WI38 (cell line): ENCODE results near the gene CCNDBP1.

Experiments used
- H3K4me3 ChIP-seq: 2 replicates; pipeline ENCODE4 v1.5.1; 2011; ENCODE audit warnings: low read depth, mild to moderate bottlenecking, control low read depth, low read length
- TF ChIP-seq, protein P1 (sequence below): IDR thresholded peaks from 2 replicates; pipeline ENCODE4 v1.5.1; 2012; ENCODE audit warnings: low read depth, mild to moderate bottlenecking, control low read depth, low read length

The CCNDBP1 gene

DNA sequence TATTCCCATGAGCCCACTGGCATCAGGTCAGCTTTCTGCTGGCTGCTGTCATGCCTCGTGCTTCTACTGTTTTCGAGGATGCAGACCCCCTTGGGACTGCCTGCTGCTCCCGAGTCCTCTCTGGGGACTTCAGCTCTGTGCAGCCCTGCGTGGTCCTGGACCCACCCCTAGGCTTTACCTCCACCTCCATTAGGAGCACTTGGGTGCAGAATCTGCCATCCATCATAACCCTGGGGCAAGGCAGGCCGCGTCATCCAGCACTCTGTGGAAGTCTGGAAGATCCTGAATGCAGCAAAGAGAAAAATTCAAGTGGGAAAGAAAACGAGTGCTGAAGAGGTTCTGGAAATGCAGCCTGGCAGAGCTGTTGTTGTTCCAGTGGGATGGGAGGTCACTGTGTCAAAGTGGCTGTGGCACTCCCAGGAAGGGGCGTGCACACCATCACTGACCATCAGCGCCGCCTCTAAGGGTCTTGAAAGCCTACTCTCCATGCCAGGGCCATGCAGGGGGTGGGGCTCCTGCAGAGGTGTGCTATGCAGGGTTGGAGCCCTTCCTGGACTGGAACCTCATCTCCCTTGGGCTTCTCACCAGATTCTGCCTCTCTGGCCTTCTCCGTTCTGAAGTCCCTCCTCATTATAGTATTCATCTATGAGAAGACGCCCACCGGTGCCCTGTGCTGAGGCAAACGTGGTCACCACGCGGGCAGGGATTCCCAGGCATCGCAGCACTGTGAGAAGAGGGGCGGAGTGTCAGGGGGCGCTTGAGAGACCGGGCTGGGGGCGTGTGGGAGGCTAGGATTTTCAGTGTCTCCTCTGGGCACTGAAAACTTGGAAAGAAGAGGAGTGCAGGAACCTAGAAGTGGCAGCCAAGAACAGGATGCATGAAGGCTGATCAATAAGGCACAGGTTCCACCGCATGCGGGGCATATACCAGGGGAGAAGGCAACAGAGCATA is 23.1 kb downstream of the CCNDBP1 start:
- TF ChIP-seq, protein P1, sequence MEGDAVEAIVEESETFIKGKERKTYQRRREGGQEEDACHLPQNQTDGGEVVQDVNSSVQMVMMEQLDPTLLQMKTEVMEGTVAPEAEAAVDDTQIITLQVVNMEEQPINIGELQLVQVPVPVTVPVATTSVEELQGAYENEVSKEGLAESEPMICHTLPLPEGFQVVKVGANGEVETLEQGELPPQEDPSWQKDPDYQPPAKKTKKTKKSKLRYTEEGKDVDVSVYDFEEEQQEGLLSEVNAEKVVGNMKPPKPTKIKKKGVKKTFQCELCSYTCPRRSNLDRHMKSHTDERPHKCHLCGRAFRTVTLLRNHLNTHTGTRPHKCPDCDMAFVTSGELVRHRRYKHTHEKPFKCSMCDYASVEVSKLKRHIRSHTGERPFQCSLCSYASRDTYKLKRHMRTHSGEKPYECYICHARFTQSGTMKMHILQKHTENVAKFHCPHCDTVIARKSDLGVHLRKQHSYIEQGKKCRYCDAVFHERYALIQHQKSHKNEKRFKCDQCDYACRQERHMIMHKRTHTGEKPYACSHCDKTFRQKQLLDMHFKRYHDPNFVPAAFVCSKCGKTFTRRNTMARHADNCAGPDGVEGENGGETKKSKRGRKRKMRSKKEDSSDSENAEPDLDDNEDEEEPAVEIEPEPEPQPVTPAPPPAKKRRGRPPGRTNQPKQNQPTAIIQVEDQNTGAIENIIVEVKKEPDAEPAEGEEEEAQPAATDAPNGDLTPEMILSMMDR: no peak
- H3K4me3 ChIP-seq: no peak overlapping the region

DNA sequence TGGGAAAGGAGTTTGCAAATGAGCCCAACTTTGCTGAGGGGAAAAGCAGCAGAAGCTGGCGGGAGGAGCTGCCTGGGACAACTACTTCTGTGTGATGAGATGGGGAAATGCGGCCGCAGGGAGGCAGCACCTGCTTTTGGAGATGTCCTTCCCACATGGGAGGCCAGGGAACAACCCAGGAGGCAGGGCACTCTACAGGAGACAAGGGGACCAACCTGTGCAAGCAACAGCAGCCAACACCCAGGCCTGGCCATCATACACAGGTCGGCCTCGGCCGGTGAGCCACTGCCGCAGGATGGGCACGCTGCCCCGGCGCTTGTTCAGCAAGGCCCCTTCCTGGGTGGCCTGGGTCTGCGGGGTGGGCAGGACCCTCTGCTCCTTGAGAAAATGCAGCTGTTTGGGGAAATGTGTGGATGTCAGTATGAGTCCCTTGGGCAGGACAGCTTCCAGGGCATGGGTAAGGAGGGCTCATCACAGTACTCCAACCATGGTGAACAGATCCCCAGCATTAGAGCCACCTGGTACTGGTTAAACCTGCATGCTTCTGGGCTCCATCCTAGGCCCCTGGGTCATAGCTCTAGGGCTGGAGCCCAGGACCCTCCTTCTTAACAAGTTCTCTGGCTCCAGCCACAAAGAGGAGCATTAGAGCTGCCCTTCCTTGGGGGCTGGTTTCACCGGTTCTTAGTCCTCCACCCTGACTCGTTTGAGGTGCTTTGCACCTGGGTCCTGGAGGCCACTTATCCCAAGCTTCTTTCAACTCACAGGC is 24.0 kb downstream of the CCNDBP1 start:
- TF ChIP-seq, protein P1: no peak
- no peak overlapping the region for H3K4me3 ChIP-seq

DNA sequence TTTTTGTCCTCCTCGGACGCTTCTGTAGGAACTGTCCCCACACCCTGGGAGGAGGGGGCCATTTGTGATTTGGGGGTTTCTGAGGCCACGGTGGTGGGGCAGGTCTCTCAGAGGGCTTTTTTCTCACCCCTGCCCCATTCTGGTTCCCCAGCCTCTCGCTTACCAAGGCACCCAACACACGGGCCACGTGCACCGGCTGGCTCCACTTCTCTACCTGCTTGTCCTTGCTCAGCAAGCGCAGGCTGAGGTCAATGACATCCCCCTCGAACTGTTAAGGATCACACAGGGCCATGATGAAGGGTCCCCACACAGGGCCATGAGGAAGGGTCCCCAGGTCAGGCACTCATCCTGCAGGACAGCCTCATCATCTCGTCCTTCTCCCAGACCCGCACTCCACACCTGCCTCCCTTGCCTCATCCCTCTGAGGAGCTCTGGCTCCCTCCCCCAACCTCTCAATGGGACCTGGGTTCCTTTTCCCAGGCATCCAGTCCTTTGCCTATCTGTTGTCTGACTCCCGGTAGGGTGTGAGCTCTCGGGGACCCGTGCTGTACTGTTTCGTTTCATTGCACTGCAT is 25.1 kb downstream of the CCNDBP1 start:
- H3K4me3 ChIP-seq: no peak overlapping the region
- TF ChIP-seq, protein P1: no peak

DNA sequence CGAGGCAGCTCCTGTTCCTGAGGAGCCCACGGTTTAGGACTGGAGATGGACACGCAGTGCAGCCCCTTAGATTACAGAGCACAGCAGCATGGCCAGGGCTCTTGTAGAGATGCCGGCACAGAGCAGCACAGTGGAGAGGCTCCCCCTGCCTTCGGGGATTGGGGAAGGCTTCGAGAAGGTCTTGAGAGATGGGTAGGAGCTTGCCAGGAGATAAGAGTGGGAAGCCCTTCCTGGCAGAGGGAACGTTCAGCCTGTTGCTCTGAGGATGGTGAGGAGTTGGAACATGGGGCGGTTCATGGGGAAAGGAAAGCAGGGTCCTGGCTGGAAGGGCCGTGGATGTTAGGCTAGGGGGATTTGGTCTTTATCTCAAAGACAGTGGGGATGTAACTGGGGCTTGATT is 25.6 kb downstream of the CCNDBP1 start:
- TF ChIP-seq, protein P1: no peak
- no peak overlapping the region for H3K4me3 ChIP-seq

DNA sequence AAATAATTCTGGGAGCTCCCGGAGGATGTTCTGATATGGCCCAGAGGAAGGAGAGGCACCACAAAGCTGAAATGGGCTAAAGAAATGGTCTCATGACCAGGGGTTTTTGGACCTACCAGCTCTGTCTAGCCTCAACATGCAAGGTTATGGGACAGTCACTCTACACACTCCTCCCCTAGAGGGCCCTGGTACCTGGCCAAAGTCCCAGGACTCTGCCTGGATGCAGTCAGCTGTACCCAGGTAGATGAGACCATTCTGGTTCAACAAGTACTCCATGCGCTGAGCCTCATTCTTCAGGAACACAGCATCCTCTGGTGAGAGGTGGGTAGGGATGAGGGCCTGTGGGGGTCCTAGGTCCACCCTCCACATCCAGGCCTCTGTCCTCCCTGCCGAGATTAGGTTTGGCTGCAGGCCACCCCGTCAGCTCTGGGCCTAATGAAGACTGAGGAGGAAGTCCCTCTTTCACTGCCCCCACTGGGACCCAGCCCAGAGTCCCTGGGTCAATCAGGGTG is 26.1 kb downstream of the CCNDBP1 start:
- H3K4me3 ChIP-seq: no peak overlapping the region
- TF ChIP-seq, protein P1: no peak

DNA sequence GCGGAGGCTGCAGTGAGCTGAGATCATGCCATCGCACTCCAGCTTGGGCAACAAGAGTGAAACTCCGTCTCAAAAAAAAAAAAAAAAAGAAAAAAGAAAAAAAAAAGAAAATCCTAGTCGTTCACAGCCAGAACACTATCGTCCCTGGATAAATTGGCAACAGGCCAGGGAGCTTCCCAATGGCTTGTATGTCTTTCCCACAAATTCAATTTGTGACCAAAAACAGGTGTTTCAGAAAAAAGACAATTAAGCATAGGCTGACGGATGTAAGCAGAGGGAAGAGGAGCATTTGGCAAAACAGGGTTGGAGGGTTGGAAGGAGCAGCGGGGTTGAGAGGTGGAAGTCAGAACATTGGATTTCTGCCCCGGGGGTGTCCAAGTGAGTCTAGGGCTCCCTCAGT is 27.1 kb downstream of the CCNDBP1 start:
- TF ChIP-seq, protein P1: no peak
- H3K4me3 ChIP-seq: no peak overlapping the region

DNA sequence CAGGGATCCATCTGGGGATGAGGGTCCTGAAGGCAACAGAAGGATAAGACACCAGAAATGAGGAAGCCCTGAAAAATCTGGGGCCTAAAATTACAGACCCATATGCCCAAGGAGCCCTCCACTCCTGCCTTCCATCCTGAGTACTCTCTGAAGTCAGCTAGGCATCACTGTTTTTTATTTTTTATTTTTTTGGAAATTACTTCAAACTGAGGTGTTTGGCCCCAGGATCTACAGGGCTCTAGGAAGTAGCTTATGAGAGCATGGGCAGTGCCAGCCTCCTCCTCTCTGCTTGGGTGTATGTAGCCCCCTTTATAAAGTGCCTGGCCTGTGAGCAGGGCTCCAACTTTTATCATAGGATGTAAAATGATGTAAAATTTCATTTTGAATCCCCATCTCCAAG is 27.7 kb downstream of the CCNDBP1 start:
- TF ChIP-seq, protein P1: no peak
- no peak overlapping the region for H3K4me3 ChIP-seq
